Activated CD8-positive, alpha-beta memory T cell treated with anti-CD3 and anti-CD28 coated beads, Interleukin-2, amount 50 U/mL, for 24 hours (primary cell): ENCODE data around the gene TRAPPC11.

Experiments
- DNase-seq: peaks from one replicate; pipeline ENCODE4 v3.0.0-alpha.2; 2020; ENCODE audit errors: extremely low read depth

TRAPPC11 gene

GRCh38 chr4:183758061-183758757 lies 99.1 kb downstream of the TRAPPC11 start:
- no peak for DNase-seq

DNA sequence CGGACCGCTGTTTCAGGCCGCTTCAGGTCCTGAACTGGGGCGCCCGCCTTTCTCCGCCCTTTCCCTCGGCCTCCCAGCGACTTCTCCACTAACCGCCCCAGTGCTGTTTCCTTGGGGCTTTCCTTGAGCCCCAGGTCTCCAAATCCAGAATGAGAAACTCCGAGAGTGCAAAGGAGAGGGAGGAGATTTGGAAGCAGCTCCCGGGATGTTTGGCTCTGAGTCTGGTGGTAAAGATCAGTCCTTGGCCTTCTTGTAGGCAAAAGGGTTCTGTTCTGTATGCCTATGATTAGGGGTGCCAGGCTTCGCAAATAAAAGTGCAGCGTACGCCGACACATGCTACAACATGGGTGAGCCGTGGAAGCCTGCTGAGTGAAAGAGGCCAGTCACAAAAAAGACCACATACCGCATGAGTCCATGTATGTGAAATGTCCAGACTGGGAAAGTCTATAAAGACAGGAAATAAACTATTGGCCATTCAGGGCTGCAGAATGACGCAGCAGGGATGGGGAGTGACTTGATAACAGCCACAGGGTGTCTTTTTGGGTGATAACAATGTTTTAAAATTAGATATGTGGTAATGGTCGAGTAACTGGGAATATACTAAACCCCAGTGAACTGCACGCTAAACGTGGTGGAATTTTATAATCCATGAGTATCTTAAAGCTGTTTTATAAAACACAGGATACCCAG lies 99.8 kb downstream of the TRAPPC11 start:
- DNase-seq, result no peak

GRCh38 chr4:183760326-183760725 lies 101.2 kb downstream of the TRAPPC11 start:
- no peak for DNase-seq
